SK-N-SH treated with all-trans-retinoic acid at 6 μM for 48 hours (cell line): ENCODE results near the gene MAP3K7.

Source experiments
- ARNTL ChIP-seq: fragments of 450-650 bp; formaldehyde crosslinking; IDR thresholded peaks from 2 replicates; pipeline ENCODE4 v1.5.0; 2020; ENCODE audit warnings: low read depth, mild to moderate bottlenecking, moderate library complexity, borderline replicate concordance
- CREB5 ChIP-seq: fragments of 250-450 bp; sonication (Bioruptor Pico); IDR thresholded peaks from 2 replicates; pipeline ENCODE4 v1.5.1; 2020; ENCODE audit warnings: low read depth, mild to moderate bottlenecking, moderate library complexity
- CSRNP3 ChIP-seq: fragments of 250-450 bp; sonication (Bioruptor Pico); IDR thresholded peaks from 2 replicates; pipeline ENCODE4 v1.5.1; 2021; ENCODE audit warnings: mild to moderate bottlenecking, moderate library complexity
- ESRRG ChIP-seq: fragments of 250-450 bp; sonication (Bioruptor Pico); IDR thresholded peaks from 2 replicates; pipeline ENCODE4 v1.6.1; 2021; ENCODE audit warnings: mild to moderate bottlenecking
- GLIS3 ChIP-seq: fragments of 250-450 bp; sonication (Bioruptor Pico); IDR thresholded peaks from 2 replicates; pipeline ENCODE4 v1.5.0; 2020; ENCODE audit warnings: mild to moderate bottlenecking, moderate library complexity
- ISL1 ChIP-seq: fragments of 250-450 bp; sonication (Bioruptor Pico); IDR thresholded peaks from 2 replicates; pipeline ENCODE4 v2.1.2; 2022; ENCODE audit warnings: mild to moderate bottlenecking, moderate library complexity
- OSR1 ChIP-seq: fragments of 250-450 bp; sonication (Bioruptor Pico); IDR thresholded peaks from 2 replicates; pipeline ENCODE4 v1.8.0; 2022; ENCODE audit warnings: moderate library complexity, mild to moderate bottlenecking, inconsistent platforms
- PATZ1 ChIP-seq: fragments of 250-450 bp; sonication (Bioruptor Pico); IDR thresholded peaks from 2 replicates; pipeline ENCODE4 v1.8.0; 2020; ENCODE audit warnings: mild to moderate bottlenecking, moderate library complexity, borderline replicate concordance
- RARB ChIP-seq: fragments of 250-450 bp; sonication (Bioruptor Pico); IDR thresholded peaks from 2 replicates; pipeline ENCODE4 v1.8.0; 2021; ENCODE audit warnings: mild to moderate bottlenecking, moderate library complexity
- SNAI2 ChIP-seq: fragments of 250-450 bp; sonication (Bioruptor Pico); IDR thresholded peaks from 2 replicates; pipeline ENCODE4 v1.5.0; 2020; ENCODE audit warnings: mild to moderate bottlenecking, moderate library complexity
- TCF4 ChIP-seq: fragments of 250-450 bp; sonication (Bioruptor Pico); IDR thresholded peaks from 2 replicates; pipeline ENCODE4 v1.8.0; 2021; ENCODE audit warnings: mild to moderate bottlenecking, moderate library complexity, borderline replicate concordance
- TOX ChIP-seq: fragments of 250-450 bp; sonication (Bioruptor Pico); IDR thresholded peaks from 2 replicates; pipeline ENCODE4 v1.8.0; 2021; ENCODE audit warnings: mild to moderate bottlenecking, moderate library complexity, borderline replicate concordance
- ZFP30 ChIP-seq: fragments of 450-650 bp; formaldehyde crosslinking; IDR thresholded peaks from 2 replicates; pipeline ENCODE4 v1.5.0; 2022; ENCODE audit warnings: mild to moderate bottlenecking, moderate library complexity

- TF ChIP-seq ZFP30 (CRISPR knock-in tag): no peak
- TF ChIP-seq RARB (CRISPR knock-in tag): no peak
- TF ChIP-seq OSR1: no peak
- TF ChIP-seq ISL1 (CRISPR knock-in tag): no peak
- no peak for TF ChIP-seq TCF4 (CRISPR knock-in tag)
- TF ChIP-seq SNAI2 (CRISPR knock-in tag): no peak
- TF ChIP-seq PATZ1 (CRISPR knock-in tag): no peak
- no peak for TF ChIP-seq CREB5
- no peak for TF ChIP-seq ESRRG (CRISPR knock-in tag)
- TF ChIP-seq CSRNP3 (CRISPR knock-in tag): no peak
- TF ChIP-seq ARNTL (CRISPR knock-in tag): no peak
- no peak for TF ChIP-seq TOX (CRISPR knock-in tag)
- TF ChIP-seq GLIS3 (CRISPR knock-in tag): no peak
These were observed 109.5 kb downstream of the MAP3K7 start for GRCh38 chr6:90477366-90477765.
